ENCODE results near the gene UBTF.
A peak's percentile ranks its signal among the peaks of the same experiment; 100 is the strongest.

- TF ChIP-seq CTCF (IDR thresholded peaks at IDR 0.05) (no peak), USF2 (IDR thresholded peaks at IDR 0.05) (no peak), ZSCAN20 (CRISPR knock-in tag; IDR thresholded peaks at IDR 0.05) (no peak), JUNB (IDR thresholded peaks at IDR 0.05) (no peak), ESRRA (IDR thresholded peaks at IDR 0.05; ENCODE audit: borderline replicate concordance, low read length) (no peak), RFX5 (IDR thresholded peaks at IDR 0.05) (no peak), JUN (IDR thresholded peaks at IDR 0.05) (peak in 1 of 2 experiments; percentile 86; a peak in 2 of 5 replicates), RAD21 (conservative IDR thresholded peaks at IDR 0.05 in 1 of 2, IDR thresholded peaks at IDR 0.05 in 1 of 2) (no peak), POLR2A (IDR thresholded peaks at IDR 0.05; ENCODE audit: low read length) (no peak; the same call in 1 of the 2 replicates)
These were observed 20.5 kb downstream of the UBTF start for GRCh38 chr17:44198721-44199552.
